Stimulated activated CD4-positive, alpha-beta T cell treated with anti-CD3 and anti-CD28 coated beads, Interleukin-1b, Interleukin-23, amount 100 ng/mL, for 4 hours (primary cell): ENCODE results near the gene CDK5RAP1.

Experiments used
- DNase-seq, 2 donors: peaks; one replicate each; pipeline ENCODE4 v3.0.0-alpha.2; 2020; ENCODE audit warnings: low read depth in 2 of 2

The CDK5RAP1 gene

GRCh38 chr20:33386673-33387072 lies 14.6 kb downstream of the CDK5RAP1 start:
- DNase-seq = no peak

- no peak for DNase-seq
These were observed 24.0 kb downstream of the CDK5RAP1 start for GRCh38 chr20:33377366-33377765.

- DNase-seq = no peak
These were observed 27.3 kb downstream of the CDK5RAP1 start for GRCh38 chr20:33373735-33374605.

- DNase-seq = no peak
These were observed 28.3 kb downstream of the CDK5RAP1 start for GRCh38 chr20:33372993-33373441.

- peak in 1 of 2 donors; percentile 25 for DNase-seq
These were observed 31.0 kb downstream of the CDK5RAP1 start for GRCh38 chr20:33370291-33370690.

DNA sequence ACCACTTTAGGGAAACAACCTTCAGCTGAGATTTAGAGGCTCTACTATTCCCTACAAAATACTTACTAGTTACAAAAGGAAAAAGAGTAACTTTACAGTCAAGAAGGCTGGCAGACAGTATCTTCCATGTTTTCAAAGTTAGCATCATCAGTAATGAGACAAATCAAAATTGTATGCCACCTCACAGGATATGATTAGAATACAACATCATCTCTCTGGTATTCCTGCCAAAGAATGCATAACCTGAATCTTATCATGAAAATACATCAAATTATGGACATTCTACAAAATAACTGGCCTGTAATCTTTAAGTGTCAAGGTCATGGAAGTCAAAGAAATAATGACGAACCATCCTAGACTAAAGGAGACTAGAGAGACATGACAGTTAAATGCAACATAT lies 38.4 kb downstream of the CDK5RAP1 start:
- no peak for DNase-seq

DNA sequence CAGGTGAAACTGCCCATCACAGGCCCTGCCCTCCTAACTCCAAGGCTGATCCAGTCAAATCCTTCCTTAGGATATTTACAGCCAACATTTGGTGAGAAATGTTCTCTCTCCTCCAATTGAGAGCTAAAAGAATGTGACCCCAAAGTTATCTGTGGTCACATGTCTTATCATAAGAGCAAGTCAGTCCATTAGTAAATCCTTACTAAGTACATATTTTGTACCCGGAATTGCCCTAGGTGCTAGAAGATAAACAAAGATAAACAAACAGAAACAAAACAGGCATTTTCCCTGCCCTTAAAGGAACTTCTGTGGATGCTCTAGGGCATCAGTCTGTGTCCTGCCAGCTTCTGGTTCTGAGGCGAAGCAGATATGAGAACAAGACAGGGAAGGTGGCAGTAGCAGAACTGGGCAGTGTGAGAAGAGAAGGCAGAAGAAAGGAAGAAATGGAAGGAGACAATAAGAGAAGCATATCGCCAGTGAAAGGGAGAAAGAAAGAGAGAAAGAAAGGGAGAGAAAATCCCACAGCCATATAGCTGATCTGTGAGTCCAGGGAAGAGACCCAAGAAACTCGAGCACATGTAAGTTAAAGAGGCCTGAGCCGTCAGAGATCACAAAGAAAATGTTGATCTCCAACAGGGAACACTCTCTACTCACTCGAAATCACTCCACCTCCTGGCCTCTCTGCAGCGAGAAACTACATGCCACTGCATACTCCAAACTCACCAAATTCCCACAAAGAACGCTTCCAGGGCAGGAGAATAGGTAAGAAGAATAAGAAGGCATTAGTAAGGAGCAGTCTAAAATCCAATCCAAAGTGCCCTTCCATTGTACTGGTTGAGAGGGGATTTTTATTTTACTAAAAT lies 41.7 kb downstream of the CDK5RAP1 start:
- no peak for DNase-seq

- DNase-seq = no peak
These were observed 48.3 kb downstream of the CDK5RAP1 start for GRCh38 chr20:33353013-33353402.

DNA sequence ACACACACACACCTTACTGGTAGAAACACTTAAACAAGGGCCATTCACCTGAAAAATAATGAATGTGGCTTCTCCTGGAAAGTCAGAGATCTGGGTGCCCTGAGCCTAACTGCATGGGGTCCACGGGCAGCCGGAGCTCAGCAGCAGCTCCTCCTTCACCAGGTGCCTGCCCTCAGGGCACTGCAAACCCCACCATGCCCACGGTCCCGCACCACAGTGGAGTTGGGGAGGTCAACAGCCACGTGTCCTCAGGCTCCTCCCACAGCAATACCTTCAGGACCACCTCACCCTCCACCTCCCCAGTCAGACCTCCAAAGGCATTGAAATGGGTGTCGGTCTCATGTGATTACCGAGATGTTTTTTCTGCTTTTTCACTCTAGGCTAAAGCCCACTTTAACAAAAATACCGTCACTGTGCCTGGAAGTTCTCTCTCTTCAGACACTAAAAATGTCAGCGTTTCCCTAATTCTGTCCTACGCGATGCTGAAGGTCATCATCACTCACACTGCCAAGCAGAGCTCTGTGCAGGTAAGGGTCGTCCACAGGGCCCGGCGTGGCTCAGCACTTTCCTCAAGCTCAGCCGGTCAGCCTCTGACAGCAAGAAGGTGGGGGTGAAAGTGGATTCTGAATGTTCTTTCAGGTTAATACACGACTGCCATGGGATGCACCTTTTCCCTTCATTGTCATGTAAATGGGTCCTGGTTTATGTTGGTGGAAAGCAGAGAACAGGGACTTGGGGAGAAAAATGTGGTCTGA lies 48.9 kb downstream of the CDK5RAP1 start:
- DNase-seq = no peak

DNA sequence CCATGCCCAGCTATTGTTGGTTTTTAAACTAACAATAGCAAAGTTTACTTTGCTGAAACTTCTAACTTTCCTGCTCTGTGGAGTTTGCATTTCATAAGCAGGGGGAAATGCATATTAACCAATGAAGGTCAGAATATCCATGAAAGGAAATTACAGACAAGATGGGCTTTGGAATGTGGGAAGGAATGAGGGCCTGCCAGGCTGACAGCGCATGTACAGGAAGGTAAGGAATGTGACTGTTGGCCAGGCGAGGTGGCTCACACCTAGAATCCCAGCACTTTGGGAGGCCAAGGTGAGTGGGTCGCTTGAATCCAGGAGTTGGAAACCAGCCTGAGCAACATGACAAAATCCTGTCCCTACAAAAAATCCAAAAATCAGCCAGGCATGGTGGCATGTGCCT lies 49.6 kb downstream of the CDK5RAP1 start:
- DNase-seq = no peak

DNA sequence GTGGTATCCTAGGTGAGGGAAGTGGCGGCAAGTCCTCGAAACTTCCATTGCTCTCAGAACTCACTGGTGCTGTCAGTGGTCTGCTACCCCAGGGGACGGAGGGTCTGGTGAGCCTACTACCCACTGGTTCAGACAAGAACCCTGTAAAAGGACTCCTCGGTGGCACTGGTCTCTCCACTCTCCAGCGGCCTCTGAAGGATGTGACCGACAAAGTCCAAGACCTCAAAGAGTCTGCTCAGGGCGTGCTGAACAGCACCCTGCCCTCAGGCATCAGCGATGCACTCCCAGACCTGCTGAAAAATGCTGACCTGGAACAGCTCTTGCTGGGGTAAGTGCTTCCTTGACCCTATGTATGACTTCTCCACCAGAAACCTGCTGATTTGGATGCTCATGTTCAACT lies 51.8 kb downstream of the CDK5RAP1 start:
- DNase-seq = no peak

DNA sequence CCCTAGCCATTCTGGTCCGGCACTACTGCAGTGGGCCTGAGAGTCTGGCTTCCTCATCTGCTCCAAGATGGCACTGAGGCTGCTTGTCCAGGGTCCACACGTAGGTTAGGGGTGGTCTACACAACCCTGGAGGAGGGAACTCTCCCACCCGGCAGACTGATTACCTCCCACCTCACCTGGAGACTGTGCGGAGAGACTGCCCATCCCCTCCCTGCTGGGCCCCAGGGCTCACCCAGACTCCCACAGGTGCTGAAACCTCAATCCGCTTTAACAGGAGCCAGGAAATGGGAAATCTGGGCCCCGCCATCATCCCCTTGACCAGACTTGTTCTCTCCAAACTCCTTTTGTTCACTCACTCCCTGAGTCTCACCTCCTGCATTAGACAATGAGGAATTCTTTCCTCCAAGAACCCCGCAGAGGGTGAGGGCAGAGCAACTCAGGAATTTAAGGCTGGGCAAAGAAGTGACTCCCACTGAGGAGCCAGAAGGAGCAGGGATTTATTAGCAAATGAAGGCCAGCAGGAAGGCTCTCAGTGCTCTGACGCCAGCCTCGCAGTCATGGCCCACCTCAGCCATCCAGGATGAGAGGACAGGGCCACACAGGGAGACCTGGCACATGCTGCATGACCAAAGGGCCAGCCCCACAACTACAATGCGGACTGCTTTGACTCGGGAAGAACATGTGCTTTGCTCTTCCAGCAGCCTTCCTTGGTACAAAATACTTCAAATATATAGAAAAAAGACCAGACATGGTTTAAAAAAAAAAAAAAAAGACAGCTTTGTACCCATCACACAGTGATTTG lies 53.0 kb downstream of the CDK5RAP1 start:
- no peak for DNase-seq

DNA sequence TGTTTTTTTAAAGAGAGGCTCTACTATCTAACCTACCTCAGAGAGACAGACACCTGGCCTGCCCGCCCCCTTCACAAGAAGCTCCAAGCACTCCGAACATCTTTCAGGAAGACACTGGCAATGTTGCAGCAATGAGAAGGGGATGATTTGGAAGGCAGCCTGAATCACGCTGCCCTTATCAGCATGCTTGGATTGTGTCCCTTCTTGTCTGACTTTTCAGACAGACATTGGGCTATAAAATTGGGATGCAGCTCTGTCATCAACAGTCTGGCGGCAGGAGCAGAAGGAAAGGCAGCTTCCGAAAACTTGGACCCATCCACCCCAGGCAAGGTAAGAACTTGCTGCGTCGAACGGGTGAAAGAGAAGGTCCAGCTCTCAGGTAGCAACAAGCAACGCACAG lies 56.0 kb downstream of the CDK5RAP1 start:
- DNase-seq = no peak

GRCh38 chr20:33343521-33343920 lies 57.8 kb downstream of the CDK5RAP1 start:
- DNase-seq = no peak

GRCh38 chr20:33339515-33340058 lies 61.7 kb downstream of the CDK5RAP1 start:
- no peak for DNase-seq

DNA sequence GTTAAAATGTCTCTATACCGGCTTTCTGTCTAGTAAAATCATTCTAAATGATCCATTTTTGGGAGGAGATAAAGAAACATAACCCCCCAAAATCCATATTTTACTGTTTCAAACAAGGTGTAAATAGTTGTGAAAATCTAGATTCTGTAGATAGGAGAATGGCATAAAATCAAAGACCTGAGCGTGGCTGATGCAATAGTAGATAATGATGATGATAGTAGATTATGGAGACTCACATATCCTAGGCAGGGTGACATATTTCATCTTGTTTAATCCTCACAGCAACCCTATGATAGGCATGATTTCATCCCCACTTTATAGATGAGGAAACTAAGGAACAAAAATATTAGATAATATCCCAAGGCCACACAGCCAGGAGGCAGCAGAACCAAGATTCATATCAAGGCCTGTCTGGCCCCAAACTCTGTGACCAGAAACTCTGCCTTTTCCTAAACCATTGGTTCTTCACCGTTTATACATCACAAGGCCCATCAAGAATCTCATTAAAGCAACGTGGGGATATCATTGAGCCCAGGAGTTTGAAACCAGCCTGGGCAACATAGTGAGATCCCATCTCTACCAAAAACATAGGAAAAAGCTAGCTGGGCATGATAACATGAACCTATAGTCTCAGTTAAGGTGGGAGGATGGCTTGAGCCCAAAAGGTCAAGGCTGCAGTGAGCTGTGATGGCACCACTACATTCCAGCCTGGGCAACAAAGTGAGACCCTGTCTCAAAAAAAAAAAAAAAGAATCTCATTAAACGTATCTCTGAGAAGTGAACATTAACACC lies 62.7 kb downstream of the CDK5RAP1 start:
- no peak for DNase-seq

- DNase-seq = no peak
These were observed 63.7 kb downstream of the CDK5RAP1 start for GRCh38 chr20:33337531-33338165.

DNA sequence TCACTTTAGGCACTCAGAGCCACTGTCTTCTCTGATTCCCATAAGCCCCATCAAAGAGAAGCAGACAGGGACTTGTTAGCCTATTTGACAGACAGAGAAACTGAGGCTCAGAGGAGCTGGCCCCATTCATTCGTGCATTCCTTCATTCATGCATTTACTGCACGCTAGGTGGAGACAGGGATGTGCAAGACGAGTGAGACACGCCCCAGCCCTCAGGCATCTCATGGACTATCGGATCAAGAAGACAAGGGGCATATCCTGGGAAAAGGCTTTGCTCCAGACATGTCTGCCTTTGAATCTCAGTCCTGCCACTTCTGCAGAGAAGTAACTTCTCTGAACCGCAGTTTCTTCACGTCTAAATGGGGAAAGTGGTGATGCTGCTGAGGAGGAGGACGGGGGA lies 64.2 kb downstream of the CDK5RAP1 start:
- no peak for DNase-seq

DNA sequence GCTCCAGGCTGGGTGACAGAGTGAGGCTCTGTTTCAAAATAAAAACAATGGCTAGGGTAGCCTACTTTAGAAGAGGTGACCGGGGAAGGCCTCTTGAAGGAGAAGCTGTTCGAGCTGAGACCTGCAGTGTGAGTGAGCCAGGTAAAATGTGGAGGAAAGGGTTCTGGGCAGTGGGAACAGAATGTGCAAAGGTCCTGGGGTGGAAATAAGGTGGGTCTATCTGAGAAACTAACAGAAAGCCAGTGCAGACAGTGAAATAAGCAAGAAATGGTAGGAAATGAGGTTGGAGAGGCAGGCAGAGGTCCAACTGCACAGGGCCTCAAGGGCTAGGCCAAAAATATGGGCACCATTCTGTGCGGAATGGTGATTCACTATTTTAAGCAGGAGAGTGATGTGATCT lies 64.9 kb downstream of the CDK5RAP1 start:
- no peak for DNase-seq

- DNase-seq = no peak
These were observed 67.2 kb downstream of the CDK5RAP1 start for GRCh38 chr20:33334111-33334510.
